ENCODE results near the gene PTPN7.
A peak's percentile ranks its signal among the peaks of the same experiment; 100 is the strongest.

The PTPN7 gene

GRCh38 chr1:202165942-202166843 lies 5.8 kb upstream of the PTPN7 start:
- DNase-seq, result no peak

DNA sequence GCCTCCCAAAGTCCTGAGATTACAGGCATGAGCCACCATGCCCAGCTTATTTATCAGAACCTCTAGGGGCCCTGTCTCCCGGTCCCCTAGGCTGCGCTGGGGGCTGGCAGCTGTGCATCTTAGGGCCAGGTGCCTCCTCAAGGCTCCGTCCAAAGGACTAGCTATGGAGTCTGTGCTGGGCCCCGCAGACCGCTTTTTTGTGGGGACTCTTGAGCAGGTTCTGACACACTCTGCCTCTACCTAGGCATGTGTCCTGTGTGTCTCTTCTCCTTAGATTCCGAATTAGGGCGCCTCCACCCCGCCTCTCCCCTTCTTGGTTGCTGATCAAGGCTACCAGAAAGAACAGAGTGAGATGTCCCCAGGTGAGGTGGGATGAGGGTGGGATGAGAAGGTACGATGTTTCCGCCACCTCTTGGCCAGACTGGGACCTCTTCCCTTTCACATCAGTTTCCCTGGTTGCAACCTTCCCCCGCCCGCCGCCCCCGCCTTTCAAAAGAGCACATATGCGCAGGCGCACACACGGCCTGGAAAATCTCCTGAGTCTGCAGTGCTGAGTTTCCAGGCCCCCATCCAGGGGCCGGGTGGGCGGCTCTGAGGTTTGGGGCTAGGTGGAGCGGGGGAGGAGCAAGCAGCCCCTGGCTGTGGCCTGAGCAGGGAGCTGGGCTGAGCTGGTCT lies 5.0 kb upstream of the PTPN7 start:
- DNase-seq, result peak in 1 of 4 experiments; percentile 5

DNA sequence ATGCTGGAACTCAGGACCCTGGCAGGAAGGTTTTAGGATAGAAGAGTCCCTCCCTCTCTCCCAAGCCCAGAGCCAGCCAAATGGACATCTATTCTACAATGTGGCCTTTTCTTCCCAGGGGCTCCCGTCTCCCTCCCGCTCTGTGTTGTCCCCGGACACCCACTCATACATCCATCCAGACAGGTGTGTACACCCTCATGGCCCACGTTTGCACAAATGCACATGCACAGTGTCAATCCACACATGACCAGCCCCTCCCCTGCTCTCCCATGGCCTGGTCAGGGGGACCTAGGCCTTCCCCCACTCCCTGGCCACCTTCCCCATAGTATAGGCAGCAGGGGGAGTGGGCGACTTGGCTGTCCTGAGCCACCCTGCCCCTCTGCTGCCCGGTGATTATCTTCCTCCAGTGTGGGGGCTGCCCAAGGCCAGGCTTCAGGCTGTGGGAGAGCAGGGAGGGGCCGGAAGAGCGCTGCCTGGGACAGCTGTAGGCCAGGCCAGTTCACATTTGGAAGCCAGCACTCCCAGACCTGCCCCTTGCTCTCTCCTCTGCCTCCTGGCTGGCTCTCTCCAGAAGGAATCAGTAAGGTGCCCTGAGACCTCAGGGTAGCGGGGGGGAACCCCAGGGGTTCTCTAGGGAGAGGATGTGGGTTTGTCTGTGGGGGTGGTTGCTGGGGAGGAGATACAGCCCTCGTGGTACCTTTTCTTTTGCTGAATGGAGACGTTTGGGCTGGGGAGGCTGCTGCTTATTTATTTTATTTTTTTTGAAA lies 4.1 kb upstream of the PTPN7 start:
- peak in 2 of 4 experiments; percentile 52 to 53 for DNase-seq

DNA sequence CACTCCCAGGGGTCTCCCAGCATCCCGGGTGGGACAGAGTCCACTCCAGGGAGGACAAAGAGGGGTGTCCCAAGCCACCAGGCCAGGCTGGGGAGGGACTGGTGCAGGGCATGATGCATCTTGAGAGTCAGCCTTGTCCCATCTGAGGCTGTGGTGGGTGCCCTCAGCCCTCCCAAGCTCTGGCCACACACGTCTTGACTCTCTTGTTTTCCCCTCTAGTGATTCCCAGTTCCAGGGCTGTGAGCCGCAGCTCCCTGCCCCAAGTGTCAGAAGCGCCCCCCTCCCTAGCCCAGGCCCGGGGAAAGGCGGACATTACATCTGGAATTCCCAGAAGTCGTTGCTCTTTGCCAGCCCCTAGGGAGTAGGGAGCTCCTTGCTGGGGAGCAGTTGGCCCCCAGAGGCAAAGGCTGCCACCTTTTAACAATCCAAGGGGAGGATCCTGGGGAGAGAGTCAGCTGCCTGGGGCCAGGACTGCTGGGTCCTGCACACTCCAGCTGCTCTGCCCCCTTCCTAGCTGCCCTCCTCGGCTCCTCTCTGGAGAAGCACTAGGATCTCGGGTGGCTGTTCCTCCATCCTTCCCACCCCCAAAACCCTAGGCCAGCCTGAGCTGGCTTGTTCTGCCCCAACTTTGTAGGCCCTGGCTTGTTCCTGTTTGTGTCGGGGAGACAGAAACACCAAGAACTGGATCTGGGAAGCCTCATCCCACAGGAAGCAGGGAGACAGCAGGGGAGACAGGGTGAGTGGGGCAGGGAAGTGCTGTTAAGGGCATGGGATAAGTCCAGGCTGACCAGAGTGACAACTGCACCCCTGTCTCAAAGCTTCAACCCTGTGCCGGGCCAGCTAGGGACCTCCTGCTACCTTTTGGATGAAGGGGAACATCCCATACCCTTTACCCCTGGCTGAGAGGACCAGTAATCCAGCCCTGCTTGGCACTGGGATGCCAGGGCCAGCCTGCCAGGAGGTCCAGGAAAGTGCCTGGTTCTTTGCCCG lies 3.2 kb upstream of the PTPN7 start:
- DNase-seq, result no peak

GRCh38 chr1:202162418-202163280 lies 2.2 kb upstream of the PTPN7 start:
- no peak for DNase-seq

- DNase-seq, result peak in 1 of 4 experiments; percentile 10
Measured at GRCh38 chr1:202162047-202162417, 1.6 kb upstream of the PTPN7 start.

DNA sequence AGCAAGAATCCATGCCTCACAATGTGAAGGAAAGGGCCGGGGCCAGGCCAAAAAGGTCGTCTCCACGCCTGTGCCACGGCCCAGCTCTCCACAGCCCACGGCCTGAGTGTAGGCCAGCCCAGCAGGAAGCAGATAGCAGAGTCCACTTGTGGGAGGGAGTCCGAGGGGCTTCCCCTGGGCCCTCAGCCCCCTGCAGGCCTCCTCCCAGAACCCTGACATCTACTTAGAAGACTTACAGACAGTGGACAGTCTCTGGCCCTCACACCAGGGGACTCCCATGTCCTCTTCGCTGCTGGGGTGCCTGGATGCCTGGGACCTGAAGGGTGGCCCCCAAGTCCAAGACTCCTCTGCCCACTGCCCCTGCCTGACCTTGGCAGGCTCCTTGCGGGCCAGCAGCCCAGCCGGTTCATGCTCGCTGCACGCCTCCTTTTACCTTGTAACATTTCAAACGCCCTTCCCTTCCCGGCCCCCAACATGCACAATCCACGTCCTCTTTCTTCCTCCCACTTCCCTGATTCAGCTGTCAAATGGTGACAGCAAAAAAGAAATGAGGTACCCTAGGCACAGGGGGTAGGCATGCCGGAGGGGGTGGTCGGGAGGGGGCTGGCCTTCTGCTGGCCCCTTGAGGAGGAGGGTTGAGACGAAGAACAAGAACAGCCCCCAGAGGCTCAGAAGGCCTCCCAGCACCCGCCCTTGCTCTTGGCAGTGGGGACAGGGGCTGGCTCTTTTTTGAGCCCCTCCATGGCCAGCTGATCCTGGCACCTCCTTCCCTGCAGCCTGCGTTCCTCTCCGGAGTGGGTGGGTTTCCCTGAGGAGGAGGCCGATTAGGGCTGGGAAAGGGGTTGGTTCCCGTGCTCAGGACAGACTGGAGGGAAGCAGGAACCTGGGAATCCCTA lies 997 bp upstream of the PTPN7 start:
- no peak for DNase-seq

- peak in 3 of 4 experiments; percentile 25 to 31 (median 30) for DNase-seq
Measured at GRCh38 chr1:202159534-202160371, 649 bp downstream of the PTPN7 start.

DNA sequence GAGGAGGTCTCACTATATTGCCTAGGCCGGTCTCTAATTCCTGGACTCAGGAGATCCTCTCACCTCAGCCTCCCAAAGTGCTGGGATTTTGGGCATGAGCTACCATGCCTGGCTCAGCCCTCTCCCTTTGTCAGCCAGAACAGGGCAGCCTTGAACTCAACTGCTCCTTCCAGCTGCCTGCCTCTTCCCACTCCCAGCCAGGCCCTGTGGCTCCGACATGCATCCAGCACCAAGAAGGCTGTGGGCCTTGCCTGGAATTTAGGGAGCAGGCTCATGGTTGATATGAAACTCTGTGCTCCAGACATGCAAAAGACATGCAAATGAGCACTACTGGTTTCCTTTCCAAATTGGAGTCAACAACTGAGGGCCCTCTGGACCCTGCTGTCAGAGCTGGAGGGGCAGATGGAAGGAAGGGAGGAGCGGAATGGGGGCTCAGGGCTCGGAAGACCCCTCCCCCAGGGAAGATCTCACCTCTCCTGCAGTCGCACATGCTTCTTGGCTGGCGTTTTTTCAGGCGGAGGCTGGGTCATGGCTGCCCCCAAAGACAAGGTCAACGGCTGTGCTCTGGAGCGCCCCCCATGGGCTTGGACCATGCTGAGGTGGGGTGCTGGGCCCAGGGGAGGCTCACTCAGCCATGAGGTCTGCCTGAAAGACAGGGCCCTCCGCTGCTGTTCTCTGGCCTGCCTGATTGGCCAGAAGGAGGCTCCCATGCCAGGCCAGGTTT lies 1.4 kb downstream of the PTPN7 start:
- DNase-seq, result no peak

- no peak for DNase-seq
Measured at GRCh38 chr1:202157945-202158344, 2.5 kb downstream of the PTPN7 start.

- DNase-seq, result no peak
Measured at GRCh38 chr1:202156590-202156989, 3.8 kb downstream of the PTPN7 start.

DNA sequence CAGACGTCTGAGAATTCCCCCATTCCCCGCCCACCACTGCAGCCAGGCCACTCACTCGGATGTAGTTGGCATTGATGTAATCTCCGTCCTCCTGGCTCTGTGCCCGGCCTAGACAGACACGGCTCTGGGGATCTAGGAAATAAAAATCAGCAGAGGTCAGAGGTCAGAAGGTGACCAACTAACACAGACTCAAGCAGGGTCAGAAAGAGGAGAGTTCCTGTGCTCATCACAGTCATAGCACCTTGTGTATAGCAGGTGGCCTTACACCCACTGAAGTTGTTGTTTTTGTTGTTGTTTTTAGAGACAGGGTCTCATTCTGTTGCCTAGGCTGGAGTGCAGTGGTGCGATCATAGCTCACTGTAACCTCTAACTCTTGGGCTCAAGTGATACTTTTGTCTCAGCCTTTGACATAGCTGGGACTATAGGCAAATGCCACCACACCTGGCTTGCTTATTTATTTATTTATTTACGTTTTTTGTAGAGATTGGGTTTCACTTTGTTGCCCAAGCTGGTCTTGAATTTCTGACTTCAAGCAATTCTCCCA lies 4.9 kb downstream of the PTPN7 start:
- DNase-seq, result no peak

DNA sequence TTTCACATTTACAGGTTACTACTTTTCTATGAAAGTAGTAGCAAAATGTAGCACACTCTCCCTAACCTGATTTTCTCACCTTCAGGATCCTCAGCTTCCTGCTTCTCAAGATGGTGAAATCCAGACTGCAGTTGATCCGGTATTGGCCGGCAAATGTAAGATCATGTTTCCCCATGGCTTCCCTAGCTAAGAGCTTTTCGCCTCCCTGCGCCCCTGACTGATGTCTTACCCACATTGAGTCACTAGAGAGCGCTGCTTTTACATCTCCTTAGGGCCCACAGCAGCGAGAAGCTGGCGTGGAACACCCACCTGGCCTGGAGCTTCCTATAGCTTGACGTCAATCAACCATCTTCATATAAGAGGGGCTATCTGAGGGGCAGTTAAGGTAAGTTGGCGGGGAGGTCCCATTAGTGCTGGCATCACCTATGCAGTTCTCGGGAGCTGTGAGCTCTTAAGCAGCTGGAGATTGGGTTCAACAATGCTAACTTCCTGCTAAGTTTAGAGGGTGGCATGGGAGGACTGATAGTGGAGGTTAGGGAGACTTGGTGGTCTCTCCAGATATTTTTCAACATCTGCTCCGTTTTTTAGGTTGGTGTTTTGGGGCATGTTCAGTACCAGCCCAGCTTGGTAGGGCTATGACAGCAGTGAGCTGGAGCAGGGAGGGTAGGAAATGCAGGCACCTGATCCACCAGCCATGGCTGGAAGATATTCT lies 5.5 kb downstream of the PTPN7 start:
- peak in 1 of 4 experiments; percentile 22 for DNase-seq

- DNase-seq, result no peak
Measured at GRCh38 chr1:202154148-202154765, 6.1 kb downstream of the PTPN7 start.

- no peak for DNase-seq
Measured at GRCh38 chr1:202153284-202153683, 7.1 kb downstream of the PTPN7 start.

DNA sequence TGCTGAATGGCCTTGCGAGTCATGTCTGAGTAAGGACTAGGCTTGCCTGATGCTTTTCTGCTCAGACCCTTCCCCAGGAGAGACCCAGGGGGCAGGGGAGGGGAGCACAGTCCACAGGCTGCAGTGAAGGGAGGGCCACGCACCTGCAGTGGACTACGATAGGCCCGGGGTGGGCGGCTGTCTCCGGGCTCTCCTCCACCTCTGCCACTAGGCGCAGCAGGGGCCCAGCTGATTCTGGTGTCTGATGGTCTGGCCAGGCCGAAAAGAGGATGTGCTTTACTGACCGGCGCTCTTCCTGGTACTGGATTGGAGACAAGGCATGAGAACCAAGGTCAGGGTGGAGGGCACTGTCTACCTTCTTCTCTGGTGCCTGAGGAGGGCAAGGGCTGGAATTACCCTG lies 8.0 kb downstream of the PTPN7 start:
- no peak for DNase-seq

GRCh38 chr1:202151045-202151444 lies 9.4 kb downstream of the PTPN7 start:
- no peak for DNase-seq

Measured in activated naive CD4-positive, alpha-beta T cell (primary cell).